ENCODE results near the gene VANGL2. TPM values are rescaled to one million over a fixed set of nuclear protein-coding genes. Genes with fewer than 3 reads are reported as not detected.

VANGL2 gene
- total RNA-seq, 2 donors from 2014 or later: 9.7 to 13.6 TPM

DNA sequence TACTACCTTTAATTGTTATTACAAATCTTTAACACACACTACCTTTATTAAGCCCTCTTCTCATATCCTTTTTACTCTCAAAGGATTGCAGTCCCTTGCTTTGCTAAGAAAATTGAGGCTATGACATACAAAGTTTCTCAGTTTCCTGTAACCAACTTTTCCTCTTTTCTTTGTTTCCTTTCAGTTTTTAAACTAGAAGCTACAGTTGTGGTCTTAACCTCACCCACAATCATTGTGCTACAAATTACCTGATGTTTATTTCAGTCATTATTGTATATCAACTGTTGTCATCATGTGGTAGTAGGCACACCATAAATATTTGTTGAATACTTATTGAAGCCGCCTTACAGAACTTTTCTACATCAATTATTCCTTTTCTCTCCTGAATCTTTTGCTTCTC, 70.9 kb downstream of the VANGL2 start:
- DNase-seq (ENCODE audit: low spot score): no peak
- Histone ChIP-seq H3K4me3 (no peak overlapping the region), H3K4me1 (replicated peaks) (no peaks in the 10 kb centered on the region), H3K36me3 (no peaks in the 10 kb centered on the region), H3K27me3 (replicated peaks; ENCODE audit: insufficient read depth) (no peaks in the 10 kb centered on the region), H3K9me3 (no peaks in the 10 kb centered on the region), H3K27ac (no peak overlapping the region)
- intact Hi-C loops (cut with DNase I): no loop called here
- WGBS: 83% methylated on average over 1 of the region's 1 CpG
- no peak for TF ChIP-seq POLR2A (IDR thresholded peaks at IDR 0.05)
- no peak for TF ChIP-seq POLR2AphosphoS5 (IDR thresholded peaks at IDR 0.05)
- TF ChIP-seq, protein P1, sequence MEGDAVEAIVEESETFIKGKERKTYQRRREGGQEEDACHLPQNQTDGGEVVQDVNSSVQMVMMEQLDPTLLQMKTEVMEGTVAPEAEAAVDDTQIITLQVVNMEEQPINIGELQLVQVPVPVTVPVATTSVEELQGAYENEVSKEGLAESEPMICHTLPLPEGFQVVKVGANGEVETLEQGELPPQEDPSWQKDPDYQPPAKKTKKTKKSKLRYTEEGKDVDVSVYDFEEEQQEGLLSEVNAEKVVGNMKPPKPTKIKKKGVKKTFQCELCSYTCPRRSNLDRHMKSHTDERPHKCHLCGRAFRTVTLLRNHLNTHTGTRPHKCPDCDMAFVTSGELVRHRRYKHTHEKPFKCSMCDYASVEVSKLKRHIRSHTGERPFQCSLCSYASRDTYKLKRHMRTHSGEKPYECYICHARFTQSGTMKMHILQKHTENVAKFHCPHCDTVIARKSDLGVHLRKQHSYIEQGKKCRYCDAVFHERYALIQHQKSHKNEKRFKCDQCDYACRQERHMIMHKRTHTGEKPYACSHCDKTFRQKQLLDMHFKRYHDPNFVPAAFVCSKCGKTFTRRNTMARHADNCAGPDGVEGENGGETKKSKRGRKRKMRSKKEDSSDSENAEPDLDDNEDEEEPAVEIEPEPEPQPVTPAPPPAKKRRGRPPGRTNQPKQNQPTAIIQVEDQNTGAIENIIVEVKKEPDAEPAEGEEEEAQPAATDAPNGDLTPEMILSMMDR (IDR thresholded peaks at IDR 0.05): no peak

DNA sequence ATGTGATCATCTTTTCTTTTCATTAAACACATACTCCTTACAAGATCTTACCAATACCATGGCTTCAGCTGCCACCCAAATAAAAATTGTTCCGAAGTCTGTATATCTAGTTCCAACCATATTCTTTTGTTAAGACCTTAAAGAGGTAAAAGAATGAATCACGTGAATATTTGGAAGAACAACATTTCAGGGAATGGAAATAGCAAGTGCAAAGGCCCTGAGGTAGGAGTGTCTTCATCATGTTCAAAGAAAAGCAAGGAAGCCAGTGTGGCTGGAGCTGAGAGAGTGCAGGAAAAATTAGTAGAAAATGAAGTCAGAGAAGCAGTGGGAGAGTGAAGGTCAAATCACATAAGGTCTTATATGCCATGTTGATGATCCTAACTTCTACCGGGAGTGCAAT, 71.7 kb downstream of the VANGL2 start:
- TF ChIP-seq POLR2AphosphoS5 (IDR thresholded peaks at IDR 0.05): no peak
- no peak for TF ChIP-seq POLR2A (IDR thresholded peaks at IDR 0.05)
- TF ChIP-seq, protein P1 (IDR thresholded peaks at IDR 0.05): no peak
- WGBS: 93% methylated on average over 3 of the region's 3 CpGs

GRCh38 chr1:160474392-160475242, 74.3 kb downstream of the VANGL2 start:
- H3K27ac ChIP-seq: no peak overlapping the region
- H3K9me3 ChIP-seq: no peaks in the 10 kb centered on the region
- H3K4me3 ChIP-seq: no peak overlapping the region
- H3K36me3 ChIP-seq: no peaks in the 10 kb centered on the region
- H3K27me3 ChIP-seq (replicated peaks; ENCODE audit: insufficient read depth): no peaks in the 10 kb centered on the region
- TF ChIP-seq POLR2AphosphoS5 (IDR thresholded peaks at IDR 0.05) (no peak), POLR2A (IDR thresholded peaks at IDR 0.05) (no peak)
- TF ChIP-seq, protein P1 (IDR thresholded peaks at IDR 0.05): no peak
- no peaks in the 10 kb centered on the region for H3K4me1 ChIP-seq (replicated peaks)
- no peak for DNase-seq (ENCODE audit: low spot score)
- intact Hi-C loops (cut with DNase I): no loop called here
- 89% methylated on average over 1 of the region's 1 CpG for WGBS

More for the DNA sequence above, 71.7 kb downstream of the VANGL2 start:
- no peak for DNase-seq (ENCODE audit: low spot score)
- no peaks in the 10 kb centered on the region for H3K4me1 ChIP-seq (replicated peaks)
- H3K4me3 ChIP-seq: no peak overlapping the region
- intact Hi-C loops (cut with DNase I): no loop called here
- H3K27ac ChIP-seq: no peak overlapping the region
- H3K36me3 ChIP-seq: no peaks in the 10 kb centered on the region
- H3K9me3 ChIP-seq: no peaks in the 10 kb centered on the region
- no peaks in the 10 kb centered on the region for H3K27me3 ChIP-seq (replicated peaks; ENCODE audit: insufficient read depth)

Small RNAs within 50 kb of the gene (small RNA-seq; reads per million reads assigned to genes)
- 0 to 0.09 reads per million in 2 donors for gene RNU4-42P

Other genes starting within 250 kb of the VANGL2 start
- gene ATP1A4, start 249.0 kb upstream of the VANGL2 start, total RNA-seq: 1 to 10 TPM; 2.8 to 5.2 TPM
- 1 to 10 TPM; 1.2 to 3.0 TPM for gene CASQ1, start 210.0 kb upstream of the VANGL2 start, total RNA-seq
- gene PEA15, start 195.2 kb upstream of the VANGL2 start, total RNA-seq: 100 to 1,000 TPM in 1 of 2 donors, 10 to 100 TPM in 1; 50.4 to 184 TPM
- 100 to 1,000 TPM; 133 to 172 TPM for gene DCAF8, start 138.0 kb upstream of the VANGL2 start, total RNA-seq
- 10 to 100 TPM; 49.6 to 61.0 TPM for gene PEX19, start 115.4 kb upstream of the VANGL2 start, total RNA-seq
- gene COPA, start 57.3 kb upstream of the VANGL2 start, total RNA-seq: 100 to 1,000 TPM; 123 to 129 TPM
- 100 to 1,000 TPM in 1 of 2 donors, 10 to 100 TPM in 1; 81.2 to 117 TPM for gene NCSTN, start 57.2 kb upstream of the VANGL2 start, total RNA-seq
- gene NHLH1, start 33.5 kb upstream of the VANGL2 start, total RNA-seq: not detected
- 1 to 10 TPM in 1 of 2 donors, under 1 TPM in 1; 0.64 to 1.4 TPM for gene SLAMF6, start 122.7 kb downstream of the VANGL2 start, total RNA-seq
- 1 to 10 TPM; 1.2 to 6.7 TPM for gene CD84, start 178.9 kb downstream of the VANGL2 start, total RNA-seq
- gene SLAMF1, start 246.5 kb downstream of the VANGL2 start, total RNA-seq: under 1 TPM; 0.17 to 0.36 TPM

All from prostate gland (tissue), 2 donors.